GM12865 (cell line): ENCODE results near the gene SH2D5.

Experiments used
- DNase-seq: peaks from one replicate; pipeline ENCODE4 v3.0.0; 2010; ENCODE audit warnings: low read depth
- H3K4me3 ChIP-seq: 2 replicates; pipeline ENCODE4 v1.5.1; 2011; ENCODE audit warnings: mild to moderate bottlenecking, low read depth, low read length, control low read depth
- TF ChIP-seq, protein P1 (sequence below): IDR thresholded peaks from 2 replicates; pipeline ENCODE4 v1.5.1; 2011; ENCODE audit warnings: low read length, control low read depth, low read depth, inconsistent platforms; ENCODE audit not compliant: insufficient read depth; ENCODE audit errors: missing control alignments

The SH2D5 gene

DNA sequence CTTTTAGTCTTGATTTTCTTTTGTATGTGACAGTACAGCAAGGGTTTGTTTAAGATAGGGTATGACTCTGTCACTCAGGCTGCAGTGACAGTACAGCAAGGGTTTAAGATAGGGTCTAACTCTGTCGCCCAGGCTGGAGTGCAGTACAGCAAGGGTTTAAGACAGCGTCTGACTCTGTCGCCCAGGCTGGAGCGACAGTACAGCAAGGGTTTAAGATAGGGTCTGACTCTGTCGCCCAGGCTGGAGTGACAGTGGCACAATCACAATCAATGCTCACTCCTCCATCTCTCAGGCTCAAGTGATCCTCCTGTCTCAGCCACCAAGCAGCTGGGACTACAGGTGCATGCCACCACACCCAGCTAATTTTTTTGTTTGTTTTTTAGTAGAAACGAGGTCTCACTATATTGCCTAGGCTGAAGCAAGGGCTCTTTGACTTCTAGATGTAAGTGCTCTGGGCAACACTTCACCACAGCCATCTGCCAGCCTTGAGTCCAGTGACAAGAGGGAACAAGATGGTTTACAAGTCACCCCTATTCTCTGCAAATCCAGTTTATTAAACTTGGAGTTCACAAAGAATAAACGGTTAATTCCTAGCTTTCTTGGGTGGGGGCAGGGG is 965 bp upstream of the SH2D5 start:
- TF ChIP-seq, protein P1, sequence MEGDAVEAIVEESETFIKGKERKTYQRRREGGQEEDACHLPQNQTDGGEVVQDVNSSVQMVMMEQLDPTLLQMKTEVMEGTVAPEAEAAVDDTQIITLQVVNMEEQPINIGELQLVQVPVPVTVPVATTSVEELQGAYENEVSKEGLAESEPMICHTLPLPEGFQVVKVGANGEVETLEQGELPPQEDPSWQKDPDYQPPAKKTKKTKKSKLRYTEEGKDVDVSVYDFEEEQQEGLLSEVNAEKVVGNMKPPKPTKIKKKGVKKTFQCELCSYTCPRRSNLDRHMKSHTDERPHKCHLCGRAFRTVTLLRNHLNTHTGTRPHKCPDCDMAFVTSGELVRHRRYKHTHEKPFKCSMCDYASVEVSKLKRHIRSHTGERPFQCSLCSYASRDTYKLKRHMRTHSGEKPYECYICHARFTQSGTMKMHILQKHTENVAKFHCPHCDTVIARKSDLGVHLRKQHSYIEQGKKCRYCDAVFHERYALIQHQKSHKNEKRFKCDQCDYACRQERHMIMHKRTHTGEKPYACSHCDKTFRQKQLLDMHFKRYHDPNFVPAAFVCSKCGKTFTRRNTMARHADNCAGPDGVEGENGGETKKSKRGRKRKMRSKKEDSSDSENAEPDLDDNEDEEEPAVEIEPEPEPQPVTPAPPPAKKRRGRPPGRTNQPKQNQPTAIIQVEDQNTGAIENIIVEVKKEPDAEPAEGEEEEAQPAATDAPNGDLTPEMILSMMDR: no peak
- H3K4me3 ChIP-seq: no peak overlapping the region
- no peak for DNase-seq

DNA sequence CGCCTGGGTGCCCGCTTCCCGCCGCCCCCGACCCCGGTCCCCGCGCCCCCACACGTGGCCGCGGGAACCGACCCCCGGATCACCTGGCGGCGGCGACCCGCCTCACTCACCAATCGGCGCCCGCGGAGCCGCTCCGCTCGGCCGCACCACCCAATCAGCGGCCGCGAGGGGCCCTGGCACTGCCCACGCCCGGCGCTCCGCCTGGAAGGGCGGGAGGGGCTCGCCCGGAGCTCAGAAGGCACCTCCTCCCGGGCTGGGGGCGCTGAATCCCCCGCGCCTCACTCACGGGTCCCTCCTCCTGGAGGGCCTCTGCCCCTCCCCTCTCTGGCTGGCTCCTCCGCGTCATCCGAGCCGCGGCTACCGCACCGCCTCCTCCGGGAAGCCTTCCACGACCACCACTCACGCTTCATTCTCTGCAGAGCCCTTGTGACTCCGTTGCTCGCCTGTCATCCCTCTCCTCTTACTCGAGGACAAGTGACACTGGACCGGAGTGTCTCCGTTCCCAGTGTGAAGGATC is 374 bp downstream of the SH2D5 start:
- TF ChIP-seq, protein P1: no peak
- DNase-seq: peak; percentile 56
- H3K4me3 ChIP-seq: peak overlapping the region; percentile 68

DNA sequence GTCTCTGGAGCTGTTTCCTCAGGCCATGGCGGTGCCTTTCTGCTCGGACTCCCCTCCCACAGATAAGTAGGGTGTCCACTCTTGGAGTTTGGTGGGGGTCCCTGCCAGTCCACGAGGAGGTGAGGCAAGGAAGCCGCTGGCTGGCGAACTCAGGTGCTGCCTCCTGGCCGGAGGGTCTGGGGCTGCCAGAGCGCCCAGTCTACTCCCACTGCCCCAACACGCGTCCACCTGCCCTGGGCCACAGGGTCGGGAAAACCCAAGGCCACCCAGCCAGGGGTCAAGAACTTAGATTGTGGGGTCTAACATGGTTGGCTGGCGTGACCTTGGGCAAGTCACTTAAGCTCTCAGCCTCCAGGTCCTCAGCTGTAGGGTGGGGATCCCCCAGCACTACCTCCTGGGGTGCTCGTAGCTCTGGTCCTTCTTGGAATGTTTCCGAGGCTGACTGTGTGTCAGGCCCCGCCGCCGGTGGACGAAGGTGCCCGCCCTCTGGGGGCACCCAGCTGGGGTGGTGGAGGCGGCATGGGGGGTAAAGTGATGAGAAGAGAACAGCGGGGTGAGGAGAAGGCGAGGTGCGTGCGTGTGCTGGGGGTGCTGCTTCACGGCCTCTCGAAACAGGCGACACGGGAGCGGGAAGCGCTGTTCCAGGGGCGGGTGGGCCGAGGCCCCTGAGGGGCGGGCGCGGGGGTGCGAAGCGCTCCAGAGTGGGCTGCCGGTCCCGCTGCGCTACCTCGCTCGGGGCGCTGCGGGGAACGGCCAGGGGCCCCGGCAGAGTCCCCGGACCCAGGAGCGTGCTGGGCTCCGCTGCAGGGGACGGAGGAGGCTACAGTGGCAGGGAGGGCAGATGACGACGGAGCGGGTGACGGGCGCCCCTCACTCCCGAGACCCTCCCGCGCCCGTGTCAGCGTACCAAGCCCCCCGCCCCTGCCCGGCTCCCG is 1.2 kb downstream of the SH2D5 start:
- H3K4me3 ChIP-seq: peak overlapping the region; percentile 42
- no peak for DNase-seq
- TF ChIP-seq, protein P1: no peak

DNA sequence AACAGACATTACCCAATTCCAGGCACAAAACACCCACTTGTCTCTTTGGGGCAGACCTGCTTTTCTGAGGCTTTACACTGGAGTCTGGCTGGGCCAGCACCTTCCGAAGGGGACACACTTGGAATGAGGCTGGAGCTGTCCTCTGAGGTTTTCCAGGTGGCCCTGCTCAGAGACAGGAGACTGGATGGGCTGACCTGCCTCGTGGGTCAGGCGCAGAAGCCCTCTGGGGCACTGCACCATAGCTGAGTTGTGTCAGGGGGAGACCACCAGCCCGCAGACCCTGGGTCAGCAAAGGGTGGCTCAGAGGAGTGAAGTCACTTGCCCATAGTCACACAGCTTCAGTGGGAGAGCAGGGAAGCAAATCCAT is 1.8 kb downstream of the SH2D5 start:
- DNase-seq: no peak
- TF ChIP-seq, protein P1: no peak
- no peak overlapping the region for H3K4me3 ChIP-seq

DNA sequence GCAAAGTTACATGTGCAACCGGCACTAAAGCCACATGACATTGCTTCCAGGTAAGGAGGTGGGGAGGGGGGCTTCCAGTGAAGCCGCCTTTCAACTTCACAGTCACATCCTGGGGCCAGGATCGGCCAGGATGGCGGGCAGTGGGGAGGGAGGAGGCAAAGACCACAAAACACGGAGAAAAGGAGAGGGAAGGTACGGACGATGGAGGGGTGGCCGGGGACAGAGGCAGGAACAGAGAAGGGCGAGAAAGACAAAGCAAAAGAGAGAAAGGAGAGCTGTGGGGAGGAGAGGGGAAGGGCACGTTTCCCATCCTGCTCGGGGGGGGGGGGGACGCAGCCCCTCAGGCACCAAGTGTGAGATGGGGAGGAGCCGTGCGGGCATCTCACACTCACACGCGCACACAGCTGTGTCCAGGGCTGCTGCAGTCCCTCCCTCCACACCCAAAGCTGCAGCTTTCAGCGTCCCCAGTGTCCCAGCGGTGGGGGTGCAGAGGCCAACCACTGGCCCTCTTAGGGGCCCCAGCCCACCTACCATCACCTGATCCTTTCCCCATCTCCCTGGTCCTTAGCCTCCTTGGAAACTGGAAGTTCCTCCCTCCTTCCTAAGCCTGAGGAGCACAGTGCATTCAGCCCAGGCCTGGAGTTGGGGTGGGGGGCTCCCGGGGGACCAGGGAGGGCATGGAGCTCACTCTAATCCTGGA is 2.4 kb downstream of the SH2D5 start:
- TF ChIP-seq, protein P1: no peak

DNA sequence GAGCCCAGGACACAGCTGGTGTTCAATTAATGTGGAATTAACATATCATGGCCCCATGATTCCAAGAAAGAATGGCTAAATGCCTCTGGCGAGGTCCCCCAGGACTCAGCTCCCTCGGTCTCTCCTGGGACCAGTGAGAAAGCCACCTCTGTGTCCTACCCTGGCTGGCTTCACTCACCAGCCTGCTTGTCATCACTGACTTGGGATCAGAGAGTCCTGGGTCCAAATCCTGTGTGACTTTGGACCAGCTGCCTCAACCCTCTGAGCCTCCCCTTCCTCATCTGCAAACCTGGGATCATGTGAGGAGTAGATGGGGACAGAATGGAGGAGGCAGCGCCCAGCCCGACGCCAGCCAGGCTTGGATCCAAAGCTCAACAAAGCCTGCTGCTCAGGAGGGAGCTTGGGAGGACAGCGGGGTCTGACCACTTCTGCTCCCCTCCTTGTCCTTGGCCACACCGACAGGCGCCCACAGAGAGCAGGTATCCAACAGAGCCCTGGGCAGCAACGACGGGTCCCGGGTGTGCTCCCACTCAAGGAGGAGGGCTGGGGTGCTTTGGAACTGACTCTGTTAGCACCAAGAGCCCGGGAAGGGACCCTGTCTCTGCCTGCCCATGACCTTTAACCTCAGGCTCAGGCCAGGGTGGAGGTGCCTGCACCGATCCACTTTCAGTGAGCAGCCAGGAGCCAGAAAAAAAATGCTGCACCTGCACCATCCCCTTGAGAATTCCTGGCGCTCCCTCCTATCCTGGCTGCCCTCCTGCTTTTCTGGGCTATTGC is 3.2 kb downstream of the SH2D5 start:
- TF ChIP-seq, protein P1: no peak
- no peak for DNase-seq

More for the DNA sequence above, 2.4 kb downstream of the SH2D5 start:
- H3K4me3 ChIP-seq: no peak overlapping the region
- DNase-seq: no peak

More for the DNA sequence above, 3.2 kb downstream of the SH2D5 start:
- no peak overlapping the region for H3K4me3 ChIP-seq
